ENCODE results near the gene SLC9A5. TPM values are rescaled to one million over a fixed set of nuclear protein-coding genes. Genes with fewer than 3 reads are reported as not detected.

SLC9A5 gene
- 1 to 10 TPM; 3.2 to 4.0 (median 3.6) TPM for total RNA-seq

GRCh38 chr16:67248401-67249177 is at the start of gene SLC9A5:
Gene SLC9A5 (plus strand): TSS chr16:67248979. CDS start chr16:67249015, 36 bp downstream.
- Mint-ChIP-seq H3K9me3 (no peaks in the 10 kb centered on the region), H3K36me3 (ENCODE audit: insufficient read depth) (no peaks in the 10 kb centered on the region), H3K4me1 (ENCODE audit: low read depth) (peaks cover 44% of the 10 kb centered on the region), H3K4me3 (peak within 1 kb of the TSS; percentile 90), H3K27me3 (ENCODE audit: low read depth) (peaks cover 9% of the 10 kb centered on the region)
- peak in 1 of 2 donors; percentile 7 for ATAC-seq
- DNase-seq = no peak

- no peak for ATAC-seq
These were observed 49.6 kb upstream of the SLC9A5 start, which contains the start of gene ELMO3 for GRCh38 chr16:67199011-67199807. Gene ELMO3 (plus strand): TSS chr16:67199131. CDS start chr16:67199327, 196 bp downstream.

GRCh38 chr16:67199808-67200198 is 49.0 kb upstream of the SLC9A5 start:
- ATAC-seq (no peak), DNase-seq (no peak)
- Mint-ChIP-seq H3K4me1 (ENCODE audit: low read depth) (peaks cover 13% of the 10 kb centered on the region), H3K4me3 (no peak overlapping the region), H3K27me3 (ENCODE audit: low read depth) (no peaks in the 10 kb centered on the region), H3K36me3 (ENCODE audit: insufficient read depth) (peaks cover 24% of the 10 kb centered on the region), H3K9me3 (no peaks in the 10 kb centered on the region)

More at GRCh38 chr16:67199011-67199807, 49.6 kb upstream of the SLC9A5 start, which contains the start of gene ELMO3:
- Mint-ChIP-seq H3K9me3 (no peaks in the 10 kb centered on the region), H3K36me3 (ENCODE audit: insufficient read depth) (peaks cover 24% of the 10 kb centered on the region), H3K27me3 (ENCODE audit: low read depth) (no peaks in the 10 kb centered on the region), H3K4me1 (ENCODE audit: low read depth) (peaks cover 13% of the 10 kb centered on the region), H3K4me3 (no peak within 1 kb of the TSS)
- DNase-seq = no peak

GRCh38 chr16:67200491-67200890 is 48.3 kb upstream of the SLC9A5 start:
- Mint-ChIP-seq H3K27me3 (ENCODE audit: low read depth) (no peaks in the 10 kb centered on the region), H3K36me3 (ENCODE audit: insufficient read depth) (peaks cover 21% of the 10 kb centered on the region), H3K9me3 (no peaks in the 10 kb centered on the region), H3K4me3 (no peak overlapping the region), H3K4me1 (ENCODE audit: low read depth) (peaks cover 12% of the 10 kb centered on the region)
- ATAC-seq = no peak
- DNase-seq = no peak

- Mint-ChIP-seq H3K4me1 (ENCODE audit: low read depth) (peaks cover 2% of the 10 kb centered on the region), H3K4me3 (no peak overlapping the region), H3K9me3 (no peaks in the 10 kb centered on the region), H3K27me3 (ENCODE audit: low read depth) (no peaks in the 10 kb centered on the region), H3K36me3 (ENCODE audit: insufficient read depth) (peaks cover 11% of the 10 kb centered on the region)
- ATAC-seq (no peak), DNase-seq (no peak)
These were observed 47.1 kb upstream of the SLC9A5 start for GRCh38 chr16:67201411-67202345.

- no peak overlapping the region for H3K4me3 Mint-ChIP-seq
These were observed 46.4 kb upstream of the SLC9A5 start for GRCh38 chr16:67202426-67202825.

GRCh38 chr16:67202956-67203493 is 45.8 kb upstream of the SLC9A5 start:
- no peaks in the 10 kb centered on the region for H3K27me3 Mint-ChIP-seq (ENCODE audit: low read depth)
- H3K9me3 Mint-ChIP-seq = no peaks in the 10 kb centered on the region
- DNase-seq (no peak), ATAC-seq (no peak)
- peaks cover 7% of the 10 kb centered on the region for H3K36me3 Mint-ChIP-seq (ENCODE audit: insufficient read depth)
- H3K4me1 Mint-ChIP-seq (ENCODE audit: low read depth) = no peaks in the 10 kb centered on the region
- H3K4me3 Mint-ChIP-seq = no peak overlapping the region

More at GRCh38 chr16:67202426-67202825, 46.4 kb upstream of the SLC9A5 start:
- H3K4me1 Mint-ChIP-seq (ENCODE audit: low read depth) = no peaks in the 10 kb centered on the region
- ATAC-seq (no peak), DNase-seq (no peak)
- H3K27me3 Mint-ChIP-seq (ENCODE audit: low read depth) = no peaks in the 10 kb centered on the region
- no peaks in the 10 kb centered on the region for H3K9me3 Mint-ChIP-seq
- H3K36me3 Mint-ChIP-seq (ENCODE audit: insufficient read depth) = peaks cover 7% of the 10 kb centered on the region

GRCh38 chr16:67204076-67204475 is 44.7 kb upstream of the SLC9A5 start:
- Mint-ChIP-seq H3K4me1 (ENCODE audit: low read depth) (no peaks in the 10 kb centered on the region), H3K36me3 (ENCODE audit: insufficient read depth) (peaks cover 4% of the 10 kb centered on the region), H3K27me3 (ENCODE audit: low read depth) (no peaks in the 10 kb centered on the region), H3K4me3 (no peak overlapping the region), H3K9me3 (no peaks in the 10 kb centered on the region)
- ATAC-seq = no peak
- no peak for DNase-seq

- H3K4me3 Mint-ChIP-seq = no peak overlapping the region
- DNase-seq (no peak), ATAC-seq (no peak)
- H3K27me3 Mint-ChIP-seq (ENCODE audit: low read depth) = no peaks in the 10 kb centered on the region
- peaks cover 2% of the 10 kb centered on the region for H3K36me3 Mint-ChIP-seq (ENCODE audit: insufficient read depth)
- H3K4me1 Mint-ChIP-seq (ENCODE audit: low read depth) = no peaks in the 10 kb centered on the region
- H3K9me3 Mint-ChIP-seq = no peaks in the 10 kb centered on the region
These were observed 42.5 kb upstream of the SLC9A5 start for GRCh38 chr16:67206129-67206837.

GRCh38 chr16:67206838-67207248 is 41.9 kb upstream of the SLC9A5 start:
- no peak for ATAC-seq
- Mint-ChIP-seq H3K4me3 (no peak overlapping the region), H3K27me3 (ENCODE audit: low read depth) (no peaks in the 10 kb centered on the region), H3K9me3 (no peaks in the 10 kb centered on the region), H3K36me3 (ENCODE audit: insufficient read depth) (peaks cover 4% of the 10 kb centered on the region), H3K4me1 (ENCODE audit: low read depth) (no peaks in the 10 kb centered on the region)
- DNase-seq = no peak

GRCh38 chr16:67207249-67208091 is 41.3 kb upstream of the SLC9A5 start:
- no peak for DNase-seq
- Mint-ChIP-seq H3K27me3 (ENCODE audit: low read depth) (no peaks in the 10 kb centered on the region), H3K4me1 (ENCODE audit: low read depth) (no peaks in the 10 kb centered on the region), H3K4me3 (no peak overlapping the region), H3K36me3 (ENCODE audit: insufficient read depth) (peaks cover 5% of the 10 kb centered on the region), H3K9me3 (no peaks in the 10 kb centered on the region)
- ATAC-seq = no peak

- no peak for ATAC-seq
- Mint-ChIP-seq H3K27me3 (ENCODE audit: low read depth) (no peaks in the 10 kb centered on the region), H3K9me3 (no peaks in the 10 kb centered on the region), H3K4me3 (no peak overlapping the region), H3K4me1 (ENCODE audit: low read depth) (no peaks in the 10 kb centered on the region), H3K36me3 (ENCODE audit: insufficient read depth) (peaks cover 5% of the 10 kb centered on the region)
- DNase-seq = no peak
These were observed 40.5 kb upstream of the SLC9A5 start for GRCh38 chr16:67208154-67208896.

Data from activated T-cell treated with anti-CD3 and anti-CD28 coated beads, Interleukin-2, amount 50 U/mL, for 4 hours (primary cell).